ENCODE measurements around the gene SUB1.
A peak's percentile ranks its signal among the peaks of the same experiment; 100 is the strongest.
"Not testable (repeated sequence)": the region's sequence is repeated elsewhere in the genome, so short reads cannot be mapped to it uniquely, and the experiment has no call there.

The SUB1 gene

GRCh38 chr5:32585446-32586275 is at the start of gene SUB1:
SUB1 (plus strand) TSS chr5:32585557; CDS start chr5:32588513, 2,956 bp downstream.
- DNase-seq, result peak; percentile 88

- no peak for DNase-seq
Measured at GRCh38 chr5:32536246-32536645, 49.1 kb upstream of the SUB1 start.

DNA sequence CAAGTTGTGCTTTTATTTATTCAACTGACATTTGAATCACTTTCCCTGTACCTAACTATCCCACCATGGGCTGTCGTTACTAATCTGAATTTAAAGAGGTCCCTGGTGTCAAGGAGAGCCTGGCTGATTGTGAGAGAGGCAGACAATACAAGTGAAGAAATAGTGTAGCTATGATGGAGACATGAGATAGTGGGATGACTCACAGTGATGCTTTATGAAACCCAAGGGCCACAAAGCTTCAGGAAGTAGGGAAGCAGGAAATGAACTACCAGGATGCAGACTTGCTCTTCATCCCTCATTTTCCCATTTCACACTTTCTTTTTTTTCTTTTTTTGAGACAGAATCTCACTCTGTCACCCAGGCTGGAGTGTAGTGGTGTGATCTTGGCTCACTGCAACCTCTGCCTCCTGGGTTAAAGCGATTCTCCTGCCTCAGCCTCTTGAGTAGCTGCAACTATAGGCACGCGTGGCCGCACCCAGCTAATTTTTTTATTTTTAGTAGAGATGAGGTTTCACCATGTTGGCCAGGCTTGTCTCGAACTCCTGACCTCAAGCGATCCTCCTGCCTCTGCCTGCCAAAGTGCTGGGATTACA is 47.8 kb upstream of the SUB1 start:
- DNase-seq, result not testable (repeated sequence)

DNA sequence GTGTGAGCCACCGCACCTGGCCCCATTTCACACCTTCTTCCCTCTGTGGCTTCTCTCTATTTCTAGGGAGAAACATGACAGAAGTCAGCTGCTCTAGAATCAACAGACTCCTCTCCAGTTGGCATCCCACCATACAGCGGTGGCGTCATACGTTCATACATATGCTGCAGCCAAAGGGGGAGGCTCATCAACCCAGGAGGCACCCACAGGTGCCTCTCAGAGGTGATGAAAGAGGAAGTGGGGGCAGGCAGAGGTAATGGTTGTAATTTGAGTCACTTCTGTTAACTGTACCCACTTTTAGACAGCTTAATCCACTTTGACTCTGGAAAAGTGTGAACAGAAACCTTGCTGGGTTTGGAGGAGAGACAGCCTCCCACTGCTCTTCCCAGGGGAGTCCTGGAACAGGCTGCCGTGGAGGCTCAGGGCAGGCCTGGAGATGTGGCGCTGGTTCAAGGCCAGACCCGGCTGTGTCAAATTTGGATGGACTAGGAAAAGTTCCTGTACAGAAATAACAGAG is 47.3 kb upstream of the SUB1 start:
- no peak for DNase-seq

- no peak for DNase-seq
Measured at GRCh38 chr5:32539981-32540845, 45.1 kb upstream of the SUB1 start.

- DNase-seq, result no peak
Measured at GRCh38 chr5:32541241-32541640, 44.1 kb upstream of the SUB1 start.

- DNase-seq, result no peak
Measured at GRCh38 chr5:32542216-32543059, 42.9 kb upstream of the SUB1 start.

DNA sequence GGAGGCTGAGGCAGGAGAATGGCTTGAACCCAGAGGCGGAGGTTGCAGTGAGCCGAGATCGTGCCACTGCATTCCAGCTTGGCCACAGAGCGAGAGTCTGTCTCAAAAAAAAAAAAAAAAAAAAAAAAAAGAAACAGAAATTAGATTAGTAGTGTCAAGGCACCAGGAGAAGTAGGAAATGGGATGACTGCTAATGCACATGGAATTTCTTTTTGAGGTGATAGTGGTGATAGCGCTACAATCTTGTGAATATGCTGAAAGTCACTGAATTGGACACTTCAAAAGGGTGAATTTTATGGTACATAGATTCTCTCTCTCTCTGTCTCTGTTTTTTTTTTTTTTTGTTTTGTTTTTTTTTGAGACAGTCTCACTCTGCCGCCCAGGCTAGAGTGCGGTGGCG is 42.1 kb upstream of the SUB1 start:
- DNase-seq, result no peak

GRCh38 chr5:32545102-32545800 is 40.1 kb upstream of the SUB1 start:
- no peak for DNase-seq

DNA sequence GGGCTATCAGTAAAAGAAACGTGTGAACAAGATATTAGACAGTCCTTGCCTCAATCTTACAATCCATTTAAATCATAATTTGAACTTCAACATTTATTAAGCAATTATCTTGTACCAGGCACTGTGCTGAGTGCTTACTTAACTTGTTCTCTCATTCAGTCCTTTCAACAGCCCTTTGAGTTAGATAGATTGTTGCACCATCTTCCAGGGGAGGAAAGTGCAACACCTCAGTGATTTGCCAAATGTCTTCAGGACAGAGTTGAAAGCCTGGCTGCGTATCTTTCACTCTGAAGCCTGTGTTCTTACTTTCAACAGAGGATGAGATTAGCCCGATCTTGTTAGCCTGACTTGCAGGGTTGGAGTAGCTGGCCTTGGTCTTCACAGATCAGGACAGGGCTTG is 34.2 kb upstream of the SUB1 start:
- no peak for DNase-seq

DNA sequence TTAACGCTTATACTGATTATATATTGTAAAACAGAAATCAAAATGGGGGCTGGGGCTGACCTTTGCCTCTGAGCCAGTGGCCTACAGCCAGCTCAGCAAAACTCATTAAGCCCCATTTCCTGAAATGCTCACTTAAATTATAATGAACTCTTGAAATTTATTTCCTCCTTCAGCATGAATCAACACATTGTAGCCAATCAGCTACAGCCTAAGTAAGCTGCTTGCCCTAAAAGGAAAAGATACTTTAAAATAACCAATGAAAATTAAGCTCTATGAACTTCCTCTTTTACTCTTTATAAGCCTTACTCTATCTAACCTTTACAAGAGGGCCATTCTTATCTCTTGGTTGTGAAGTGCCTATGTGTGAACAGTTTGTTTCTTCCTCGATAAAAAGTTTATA is 33.5 kb upstream of the SUB1 start:
- no peak for DNase-seq

DNA sequence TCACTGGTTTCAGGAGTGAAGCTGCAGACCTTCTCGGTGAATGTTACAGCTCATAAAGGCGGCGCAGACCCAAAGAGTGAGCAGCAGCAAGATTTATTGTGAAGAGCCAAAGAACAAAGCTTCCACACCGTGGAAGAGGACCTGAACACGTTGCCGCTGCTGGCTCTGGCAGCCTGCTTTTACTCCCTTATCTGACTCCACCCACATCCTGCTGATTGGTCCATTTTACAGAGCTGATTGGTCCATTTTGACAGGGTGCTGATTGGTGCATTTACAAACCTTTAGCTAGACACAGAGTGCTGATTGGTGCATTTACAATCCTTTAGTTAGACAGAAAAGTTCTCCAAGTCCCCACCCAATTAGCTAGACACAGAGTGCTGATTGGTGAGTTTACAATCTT is 32.9 kb upstream of the SUB1 start:
- DNase-seq, result not testable (repeated sequence)

DNA sequence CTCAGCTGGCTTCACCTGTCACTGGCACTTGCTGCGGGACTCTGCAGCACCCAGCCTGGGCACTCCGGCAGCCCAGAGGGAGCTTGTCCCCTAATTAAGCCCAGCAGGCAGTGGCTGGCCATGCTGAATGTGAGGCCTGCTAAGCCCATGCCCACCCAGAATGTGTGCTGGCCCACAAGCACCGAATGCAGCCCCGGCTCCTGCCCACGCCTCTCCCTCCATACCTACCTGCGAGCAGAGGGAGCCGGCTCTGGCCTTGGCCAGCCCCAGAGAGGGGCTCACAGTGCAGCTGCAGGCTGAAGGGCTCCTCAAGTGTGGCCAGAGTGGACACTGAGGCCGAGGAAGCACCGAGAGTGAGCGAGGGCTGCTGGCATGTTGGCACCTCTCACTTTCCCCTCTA is 32.4 kb upstream of the SUB1 start:
- DNase-seq, result no peak

- DNase-seq, result not testable (repeated sequence)
Measured at GRCh38 chr5:32554181-32554780, 31.1 kb upstream of the SUB1 start.

DNA sequence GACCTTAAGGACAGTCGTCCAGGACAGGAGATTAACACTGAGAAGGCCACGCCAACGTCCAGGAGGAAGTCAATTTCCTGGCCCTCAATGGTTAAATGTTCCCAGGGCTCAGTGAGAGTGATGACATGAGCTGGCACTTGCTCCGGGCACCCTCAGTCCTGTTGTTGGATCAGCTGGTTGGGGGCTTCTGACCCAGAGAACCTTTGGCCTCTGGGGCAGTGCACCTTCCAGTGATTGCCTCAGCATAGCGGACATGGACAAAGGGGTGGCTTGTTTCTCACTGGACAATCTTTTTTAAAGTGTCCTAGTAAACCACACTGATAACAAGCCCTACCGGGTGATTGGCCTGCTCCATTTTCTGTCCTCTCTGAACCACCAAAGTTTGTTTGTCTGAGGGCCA is 28.8 kb upstream of the SUB1 start:
- DNase-seq, result not testable (repeated sequence)

DNA sequence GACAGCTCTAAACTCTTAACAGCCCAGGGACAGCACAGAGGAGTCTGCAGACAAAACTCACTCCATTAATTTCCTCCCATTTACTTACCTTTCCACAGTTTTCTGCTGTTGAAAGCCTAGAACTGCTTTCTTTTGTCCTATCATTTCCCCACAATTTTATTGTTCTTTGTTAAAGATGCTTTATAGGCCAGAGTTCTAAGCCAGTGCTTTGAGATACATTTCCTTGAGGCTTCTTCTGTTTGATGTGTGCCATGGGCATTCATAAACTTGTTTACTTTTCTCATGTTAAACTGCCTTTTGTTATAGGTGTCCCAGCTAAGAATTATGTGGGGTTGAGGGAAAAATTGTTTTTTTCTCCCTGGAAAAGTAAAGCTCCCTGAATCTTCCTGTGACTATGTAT is 25.9 kb upstream of the SUB1 start:
- DNase-seq, result no peak

- no peak for DNase-seq
Measured at GRCh38 chr5:32559921-32560320, 25.4 kb upstream of the SUB1 start.

GRCh38 chr5:32562056-32562455 is 23.3 kb upstream of the SUB1 start:
- no peak for DNase-seq

DNA sequence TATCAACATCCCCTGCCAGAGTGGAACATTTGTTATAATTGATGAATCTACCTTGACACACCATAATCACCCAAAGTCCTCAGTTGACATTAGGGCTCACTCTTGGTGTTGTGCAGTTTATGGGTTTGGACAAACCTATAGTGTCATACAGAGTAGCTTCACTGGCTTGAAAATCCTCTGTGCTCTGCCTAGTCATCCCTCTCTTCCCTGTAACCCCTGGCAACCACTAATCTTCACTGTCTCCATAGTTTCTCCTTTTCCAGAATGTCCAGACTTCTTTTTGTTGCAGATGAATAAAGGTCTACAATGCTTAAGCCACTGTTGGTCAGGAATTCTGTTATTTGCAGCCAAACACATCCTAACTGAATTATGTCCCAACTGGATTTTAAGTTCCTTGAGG is 22.5 kb upstream of the SUB1 start:
- no peak for DNase-seq

DNA sequence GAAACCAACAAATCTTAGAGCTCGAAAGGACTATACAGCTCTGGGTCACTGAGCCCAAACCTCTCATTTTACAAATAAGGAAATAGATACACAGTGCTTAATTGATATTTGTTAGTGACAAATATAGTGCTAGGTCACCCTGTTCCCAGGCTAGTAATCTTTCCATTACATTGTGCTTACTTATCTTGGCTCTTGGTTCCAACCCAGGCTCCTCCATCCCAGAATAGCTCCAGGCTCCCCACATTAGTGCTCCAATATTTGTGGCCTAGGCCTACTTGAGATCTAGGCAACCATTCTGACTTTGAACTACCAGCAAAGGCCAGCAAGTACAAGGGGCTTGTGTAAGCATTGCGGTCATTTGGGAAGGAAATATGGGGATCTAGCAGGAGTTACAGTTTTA is 21.7 kb upstream of the SUB1 start:
- no peak for DNase-seq

- DNase-seq, result no peak
Measured at GRCh38 chr5:32565145-32565544, 20.2 kb upstream of the SUB1 start.

All from NCI-H1105 treated with DMSO at 0.1 percent for 48 hours (cell line).